A549 (cell line): Measurements from ENCODE around the gene UQCC2. TPM values are rescaled to one million over a fixed set of nuclear protein-coding genes. Genes with fewer than 3 reads are reported as not detected.

Source experiments
- polyA plus RNA-seq, 4 experiments: library from polyadenylated mRNA; depleted of rRNA in 3 of 4; stranded (reverse); fragments of >200 nt; fragmentation: RNase III in 1 of 4; extraction: RNeasy Plus Mini Kit Qiagen cat#74134 plus additional on column Dnase treatment in 1 of 4; gene quantifications; 2 replicates in 3 of 4; 3 replicates in 1 of 4; pipeline ENCODE4 v1.2.3, GENCODE V29; 2011 to 2017
- small RNA-seq, 6 experiments: library from RNA; depleted of rRNA; stranded (forward); fragments of <200 nt; gene quantifications; one replicate each; pipeline ENCODE3, GENCODE V24; 2012

Gene UQCC2
- polyA plus RNA-seq, 2 of the 4 experiments (the other 2 are of a cell fraction): 65.5 to 82.0 TPM

Small RNA genes within 50 kb of the gene (small RNA-seq; reads per million reads assigned to genes)
- 0 reads per million in 6 experiments for gene MIR3934

Other genes starting within 250 kb of the UQCC2 start
- gene BAK1, start 131.4 kb downstream of the UQCC2 start, polyA plus RNA-seq (2011; rRNA removed): 11.9 and 12.6 TPM in 2 replicates
- gene BAK1, start 131.4 kb downstream of the UQCC2 start, polyA plus RNA-seq (2017; fragmentation: RNase III; extraction: RNeasy Plus Mini Kit Qiagen cat#74134 plus additional on column Dnase treatment): 16.9 to 19.0 TPM (median 18.8 TPM) in 3 replicates
- 17.6 and 19.1 TPM in 2 replicates for gene ITPR3, start 90.4 kb downstream of the UQCC2 start, polyA plus RNA-seq (2011; rRNA removed)
- gene ITPR3, start 90.4 kb downstream of the UQCC2 start, polyA plus RNA-seq (2017; fragmentation: RNase III; extraction: RNeasy Plus Mini Kit Qiagen cat#74134 plus additional on column Dnase treatment): 19.0 to 20.8 TPM (median 20.7 TPM) in 3 replicates
- gene IP6K3, start 35.2 kb upstream of the UQCC2 start, polyA plus RNA-seq (2011; rRNA removed): 0.11 and 0.12 TPM in 2 replicates
- gene IP6K3, start 35.2 kb upstream of the UQCC2 start, polyA plus RNA-seq (2017; fragmentation: RNase III; extraction: RNeasy Plus Mini Kit Qiagen cat#74134 plus additional on column Dnase treatment): 0.03 to 0.20 TPM (median 0.07 TPM) in 3 replicates
- gene LEMD2, start 77.4 kb upstream of the UQCC2 start, polyA plus RNA-seq (2011; rRNA removed): 43.2 and 53.0 TPM in 2 replicates
- 44.1 to 48.8 TPM (median 48.3 TPM) in 3 replicates for gene LEMD2, start 77.4 kb upstream of the UQCC2 start, polyA plus RNA-seq (2017; fragmentation: RNase III; extraction: RNeasy Plus Mini Kit Qiagen cat#74134 plus additional on column Dnase treatment)
- not detected in 2 replicates for gene MLN, start 92.3 kb upstream of the UQCC2 start, polyA plus RNA-seq (2011; rRNA removed)
- not detected in 3 replicates for gene MLN, start 92.3 kb upstream of the UQCC2 start, polyA plus RNA-seq (2017; fragmentation: RNase III; extraction: RNeasy Plus Mini Kit Qiagen cat#74134 plus additional on column Dnase treatment)